ENCODE measurements around the gene CELSR1.
"Not testable (repeated sequence)": the region's sequence is repeated elsewhere in the genome, so short reads cannot be mapped to it uniquely, and the experiment has no call there.

The CELSR1 gene

GRCh38 chr22:46483353-46483752 lies 54.1 kb downstream of the CELSR1 start:
- TF ChIP-seq POLR2AphosphoS5 (IDR thresholded peaks at IDR 0.05; ENCODE audit: low read depth, low read length) (no peak), TAF1 (IDR thresholded peaks at IDR 0.05; ENCODE audit: borderline replicate concordance, low read depth, low read length) (no peak), POLR2A (IDR thresholded peaks at IDR 0.05; ENCODE audit: low read depth, low read length) (no peak)
- FAIRE-seq, result no peak
- no peak for DNase-seq (ENCODE audit: insufficient read length)

- no peak for DNase-seq (ENCODE audit: insufficient read length)
- TF ChIP-seq TAF1 (IDR thresholded peaks at IDR 0.05; ENCODE audit: borderline replicate concordance, low read depth, low read length), result no peak
- no peak for TF ChIP-seq POLR2AphosphoS5 (IDR thresholded peaks at IDR 0.05; ENCODE audit: low read depth, low read length)
- TF ChIP-seq POLR2A (IDR thresholded peaks at IDR 0.05; ENCODE audit: low read depth, low read length), result no peak
- FAIRE-seq, result no peak
These were observed 55.3 kb downstream of the CELSR1 start for GRCh38 chr22:46482056-46482675.

DNA sequence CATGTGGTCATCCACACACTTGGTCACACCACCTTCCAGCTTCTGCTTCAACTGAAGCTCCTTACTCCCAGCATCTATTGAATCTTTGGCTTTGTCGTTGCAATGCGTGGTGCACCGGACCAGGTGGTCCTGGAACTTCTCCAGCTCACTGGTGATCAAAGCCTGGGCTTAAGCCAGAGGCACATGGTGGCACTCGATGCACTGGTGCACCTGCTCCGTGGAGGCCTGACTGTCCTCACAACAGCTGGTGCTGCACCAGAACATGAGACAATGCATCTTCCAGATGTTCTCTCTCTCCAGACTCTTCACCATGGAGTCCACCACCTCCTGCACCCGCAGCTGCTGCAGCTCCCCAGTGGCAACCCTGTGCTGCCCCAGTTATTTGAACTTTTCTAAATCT lies 56.0 kb downstream of the CELSR1 start:
- no peak for FAIRE-seq
- DNase-seq (ENCODE audit: insufficient read length), result no peak
- TF ChIP-seq POLR2AphosphoS5 (IDR thresholded peaks at IDR 0.05; ENCODE audit: low read depth, low read length), result no peak
- TF ChIP-seq POLR2A (IDR thresholded peaks at IDR 0.05; ENCODE audit: low read depth, low read length), result no peak
- no peak for TF ChIP-seq TAF1 (IDR thresholded peaks at IDR 0.05; ENCODE audit: borderline replicate concordance, low read depth, low read length)

DNA sequence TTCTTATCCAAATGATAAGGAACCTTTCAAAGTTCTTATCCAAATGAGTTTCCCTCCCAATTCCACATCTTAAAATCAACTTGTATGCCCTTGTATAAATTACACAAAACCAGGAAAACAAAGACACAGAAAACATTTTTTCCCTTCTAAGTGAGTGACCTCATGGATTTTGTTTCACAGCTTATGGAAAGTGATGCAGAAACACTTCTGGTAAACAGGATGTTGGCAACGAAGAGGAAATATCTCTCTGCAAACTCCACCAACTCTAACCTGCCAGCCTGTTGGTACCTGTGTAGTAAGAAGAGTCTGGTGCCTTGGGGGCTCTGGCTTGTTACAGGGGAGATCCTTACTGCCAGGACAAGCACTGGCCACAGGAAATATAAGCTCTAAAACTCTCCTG lies 57.0 kb downstream of the CELSR1 start:
- TF ChIP-seq POLR2A (IDR thresholded peaks at IDR 0.05; ENCODE audit: low read depth, low read length) (no peak), TAF1 (IDR thresholded peaks at IDR 0.05; ENCODE audit: borderline replicate concordance, low read depth, low read length) (no peak), POLR2AphosphoS5 (IDR thresholded peaks at IDR 0.05; ENCODE audit: low read depth, low read length) (no peak)
- no peak for FAIRE-seq
- no peak for DNase-seq (ENCODE audit: insufficient read length)

GRCh38 chr22:46479046-46479445 lies 58.4 kb downstream of the CELSR1 start:
- TF ChIP-seq TAF1 (IDR thresholded peaks at IDR 0.05; ENCODE audit: borderline replicate concordance, low read depth, low read length), result no peak
- no peak for TF ChIP-seq POLR2AphosphoS5 (IDR thresholded peaks at IDR 0.05; ENCODE audit: low read depth, low read length)
- no peak for TF ChIP-seq POLR2A (IDR thresholded peaks at IDR 0.05; ENCODE audit: low read depth, low read length)
- no peak for DNase-seq (ENCODE audit: insufficient read length)
- no peak for FAIRE-seq

DNA sequence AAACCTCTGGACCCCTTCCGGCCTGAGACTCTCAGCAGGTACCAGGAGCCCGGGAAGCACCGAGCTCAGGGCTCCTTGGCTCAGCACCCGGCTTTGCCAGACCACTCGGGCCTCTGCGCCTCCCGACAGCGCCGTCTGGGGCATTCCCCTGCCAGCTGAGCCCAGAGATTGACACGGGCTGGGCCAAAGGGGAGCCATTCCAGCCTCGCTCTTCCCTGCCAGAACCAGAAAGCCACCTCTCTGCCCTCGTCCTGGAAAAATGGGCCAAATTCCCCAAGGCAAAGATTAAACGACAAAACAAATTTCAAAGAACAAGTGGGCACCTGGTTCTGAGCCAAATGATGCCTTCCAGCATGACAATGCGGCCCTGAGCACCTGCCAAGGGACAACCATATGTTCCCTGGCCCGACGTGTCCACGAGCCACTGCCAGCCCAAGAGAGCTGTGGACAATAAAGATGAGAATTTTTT lies 59.3 kb downstream of the CELSR1 start:
- TF ChIP-seq POLR2A (IDR thresholded peaks at IDR 0.05; ENCODE audit: low read depth, low read length), result no peak
- TF ChIP-seq TAF1 (IDR thresholded peaks at IDR 0.05; ENCODE audit: borderline replicate concordance, low read depth, low read length), result no peak
- FAIRE-seq (no peak), DNase-seq (ENCODE audit: insufficient read length) (no peak)

DNA sequence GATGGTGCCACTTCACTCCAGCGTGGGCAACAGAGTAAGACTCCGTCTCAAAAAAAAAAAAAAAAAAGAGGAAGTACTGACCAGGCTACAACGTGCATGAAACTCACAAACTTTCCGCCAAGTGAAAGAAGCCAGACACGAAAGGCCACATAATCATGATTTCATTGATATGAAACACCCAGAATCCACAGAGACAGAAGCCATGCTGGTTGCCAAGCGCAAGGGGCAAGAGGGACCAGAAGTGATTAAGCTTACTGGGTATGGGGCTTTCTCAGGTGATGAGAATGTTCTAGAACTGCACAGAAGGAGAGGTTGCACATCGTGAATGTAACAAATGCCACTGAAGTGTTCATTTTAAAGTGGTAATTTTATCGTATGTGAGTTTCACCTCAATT lies 60.9 kb downstream of the CELSR1 start:
- DNase-seq (ENCODE audit: insufficient read length) (no peak), FAIRE-seq (no peak)

GRCh38 chr22:46473896-46474557 lies 63.4 kb downstream of the CELSR1 start:
- FAIRE-seq, result no peak
- TF ChIP-seq POLR2AphosphoS5 (IDR thresholded peaks at IDR 0.05; ENCODE audit: low read depth, low read length) (no peak), POLR2A (IDR thresholded peaks at IDR 0.05; ENCODE audit: low read depth, low read length) (no peak), TAF1 (IDR thresholded peaks at IDR 0.05; ENCODE audit: borderline replicate concordance, low read depth, low read length) (no peak)

More for the DNA sequence above, 60.9 kb downstream of the CELSR1 start:
- TF ChIP-seq POLR2AphosphoS5 (IDR thresholded peaks at IDR 0.05; ENCODE audit: low read depth, low read length) (no peak), TAF1 (IDR thresholded peaks at IDR 0.05; ENCODE audit: borderline replicate concordance, low read depth, low read length) (no peak), POLR2A (IDR thresholded peaks at IDR 0.05; ENCODE audit: low read depth, low read length) (no peak)

GRCh38 chr22:46473021-46473779 lies 64.2 kb downstream of the CELSR1 start:
- TF ChIP-seq POLR2AphosphoS5 (IDR thresholded peaks at IDR 0.05; ENCODE audit: low read depth, low read length) (no peak), POLR2A (IDR thresholded peaks at IDR 0.05; ENCODE audit: low read depth, low read length) (no peak), TAF1 (IDR thresholded peaks at IDR 0.05; ENCODE audit: borderline replicate concordance, low read depth, low read length) (no peak)
- FAIRE-seq, result no peak
- DNase-seq (ENCODE audit: insufficient read length), result no peak

More at GRCh38 chr22:46473896-46474557, 63.4 kb downstream of the CELSR1 start:
- no peak for DNase-seq (ENCODE audit: insufficient read length)

DNA sequence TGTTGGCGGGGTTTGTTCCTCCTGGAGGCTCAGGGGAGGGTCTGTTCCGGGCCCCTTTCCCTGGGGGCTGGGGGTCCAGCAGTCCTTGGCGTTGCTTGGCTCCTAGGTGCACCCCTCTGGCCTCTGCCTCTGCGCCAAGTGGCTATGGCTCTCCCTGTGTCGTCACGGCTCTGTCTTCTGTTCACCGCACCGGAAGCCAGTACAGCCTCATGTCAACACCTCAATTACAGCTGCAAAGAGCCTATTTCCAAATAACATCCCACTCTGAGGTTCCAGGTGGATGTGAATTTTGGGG lies 64.8 kb downstream of the CELSR1 start:
- FAIRE-seq (no peak), DNase-seq (ENCODE audit: insufficient read length) (no peak)
- TF ChIP-seq POLR2A (IDR thresholded peaks at IDR 0.05; ENCODE audit: low read depth, low read length) (no peak), TAF1 (IDR thresholded peaks at IDR 0.05; ENCODE audit: borderline replicate concordance, low read depth, low read length) (no peak), POLR2AphosphoS5 (IDR thresholded peaks at IDR 0.05; ENCODE audit: low read depth, low read length) (no peak)

GRCh38 chr22:46471901-46472721 lies 65.3 kb downstream of the CELSR1 start:
- DNase-seq (ENCODE audit: insufficient read length) (no peak), FAIRE-seq (no peak)

GRCh38 chr22:46471330-46471729 lies 66.1 kb downstream of the CELSR1 start:
- FAIRE-seq; DNase-seq (ENCODE audit: insufficient read length): not testable (repeated sequence)

More at GRCh38 chr22:46471901-46472721, 65.3 kb downstream of the CELSR1 start:
- no peak for TF ChIP-seq TAF1 (IDR thresholded peaks at IDR 0.05; ENCODE audit: borderline replicate concordance, low read depth, low read length)
- TF ChIP-seq POLR2A (IDR thresholded peaks at IDR 0.05; ENCODE audit: low read depth, low read length), result no peak
- no peak for TF ChIP-seq POLR2AphosphoS5 (IDR thresholded peaks at IDR 0.05; ENCODE audit: low read depth, low read length)

Measured in GM12892 (cell line).